Esophagus squamous epithelium (tissue), 5 donors: ENCODE data around the gene C8G. TPM values are rescaled to one million over a fixed set of nuclear protein-coding genes. Genes with fewer than 3 reads are reported as not detected.

Source experiments
- DNase-seq: peaks from one replicate; lab custom pipeline; 2025; lab: John Stamatoyannopoulos, UW
- H3K27ac ChIP-seq, 4 donors: fragments of 200-600 bp; sonication (generic); one replicate each; pipeline ENCODE4 v1.5.1; 2016 to 2019; ENCODE audit warnings: mild to moderate bottlenecking in 1 of 4
- H3K27me3 ChIP-seq, 4 donors: fragments of 200-600 bp; sonication (generic); 1 replicate in 3 of 4; 2 replicates in 1 of 4; pipeline versions ENCODE4 v1.5.1 to v1.6.0; 2017 to 2021; ENCODE audit warnings: antibody characterized with exemption in 1 of 4
- H3K36me3 ChIP-seq, 3 donors: fragments of 200-600 bp; sonication (generic); one replicate each; pipeline ENCODE4 v1.5.1; 2016 to 2019
- H3K4me1 ChIP-seq, 3 donors: fragments of 200-600 bp; sonication (generic); one replicate each; pipeline ENCODE4 v1.5.1; 2017 to 2019
- H3K4me3 ChIP-seq, 4 donors: fragments of 200-600 bp; sonication (generic); 1 replicate in 3 of 4; 2 replicates in 1 of 4; pipeline ENCODE4 v1.5.1; 2016 to 2019; ENCODE audit warnings: mild to moderate bottlenecking in 2 of 4, moderate library complexity in 1 of 4
- H3K9me3 ChIP-seq, 3 donors: fragments of 200-600 bp; sonication (generic); one replicate each; pipeline ENCODE4 v1.5.1; 2016 to 2019
- POLR2A ChIP-seq, 4 donors: fragments of 450-650 bp; IDR thresholded peaks; one replicate each; pipeline ENCODE4 v1.6.1; 2017; ENCODE audit warnings: antibody characterized with exemption in 4 of 4, mild to moderate bottlenecking in 4 of 4, moderate library complexity in 3 of 4
- WGBS, 2 donors: methylation state at CpG; one replicate each; pipeline ENCODE4 v1.1.5; 2018; 5-methylcytosine and 5-hydroxymethylcytosine counted together
- intact Hi-C: fragments of 100-400 bp; cut with DNase I; formaldehyde crosslinking; loops from one replicate; pipeline ENCODE4 v1.15.0; 2022
- total RNA-seq, 4 donors: library from RNA; depleted of rRNA; stranded (reverse); fragments of >200 nt; gene quantifications; one replicate each; pipeline ENCODE4 v1.1.0, GENCODE V29; 2016
- TF ChIP-seq, protein P1 (sequence below), 6 experiments: fragments of 450-650 bp in 4 of 6; fragments of 200-600 bp in 2 of 6; sonication (generic) in 2 of 6; IDR thresholded peaks; one replicate each; pipeline ENCODE4 v1.5.1; 2016 to 2019; ENCODE audit warnings: antibody characterized with exemption in 6 of 6, mild to moderate bottlenecking in 4 of 6, moderate library complexity in 4 of 6
- donor health status: DM: yes; HTN: yes; CAD: no.

Gene C8G
- total RNA-seq, 4 donors from 2014 or later = 1.6 TPM; not detected in 3

DNA sequence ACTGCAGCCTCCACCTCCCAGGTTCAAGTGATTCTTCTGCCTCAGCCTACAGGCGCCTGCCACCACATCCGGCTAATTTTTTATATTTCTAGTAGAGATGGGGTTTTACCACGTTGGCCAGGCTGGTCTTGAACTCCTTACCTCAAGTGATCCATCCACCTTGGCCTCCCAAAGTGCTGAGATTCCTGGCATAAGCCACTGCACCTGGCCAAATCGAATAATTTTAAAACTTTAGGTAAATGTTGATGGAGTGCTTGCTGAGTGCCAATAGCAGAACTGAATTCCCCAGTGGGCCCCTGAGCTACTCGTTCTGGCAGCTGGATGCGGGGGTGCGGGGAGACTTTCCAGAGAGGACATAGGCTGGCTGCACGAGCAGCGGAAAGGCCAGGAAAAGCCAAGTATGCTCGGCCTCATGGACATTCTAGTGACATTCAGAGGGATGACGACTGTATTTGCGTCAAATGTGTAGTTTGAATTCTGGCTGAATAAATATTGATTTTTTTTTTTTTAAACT is 41.9 kb upstream of the C8G start:
- H3K4me3 ChIP-seq = peak overlapping the region in 1 of 4 donors; percentile 33
- H3K27ac ChIP-seq = peak overlapping the region; percentile 89 to 93 (median 92)
- intact Hi-C loops = no loop called here
- H3K36me3 ChIP-seq = peaks cover 0 to 78% (median 14%) of the 10 kb centered on the region in 3 donors
- TF ChIP-seq, protein P1, sequence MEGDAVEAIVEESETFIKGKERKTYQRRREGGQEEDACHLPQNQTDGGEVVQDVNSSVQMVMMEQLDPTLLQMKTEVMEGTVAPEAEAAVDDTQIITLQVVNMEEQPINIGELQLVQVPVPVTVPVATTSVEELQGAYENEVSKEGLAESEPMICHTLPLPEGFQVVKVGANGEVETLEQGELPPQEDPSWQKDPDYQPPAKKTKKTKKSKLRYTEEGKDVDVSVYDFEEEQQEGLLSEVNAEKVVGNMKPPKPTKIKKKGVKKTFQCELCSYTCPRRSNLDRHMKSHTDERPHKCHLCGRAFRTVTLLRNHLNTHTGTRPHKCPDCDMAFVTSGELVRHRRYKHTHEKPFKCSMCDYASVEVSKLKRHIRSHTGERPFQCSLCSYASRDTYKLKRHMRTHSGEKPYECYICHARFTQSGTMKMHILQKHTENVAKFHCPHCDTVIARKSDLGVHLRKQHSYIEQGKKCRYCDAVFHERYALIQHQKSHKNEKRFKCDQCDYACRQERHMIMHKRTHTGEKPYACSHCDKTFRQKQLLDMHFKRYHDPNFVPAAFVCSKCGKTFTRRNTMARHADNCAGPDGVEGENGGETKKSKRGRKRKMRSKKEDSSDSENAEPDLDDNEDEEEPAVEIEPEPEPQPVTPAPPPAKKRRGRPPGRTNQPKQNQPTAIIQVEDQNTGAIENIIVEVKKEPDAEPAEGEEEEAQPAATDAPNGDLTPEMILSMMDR (IDR thresholded peaks at IDR 0.05) = no peak
- no peak for TF ChIP-seq POLR2A (IDR thresholded peaks at IDR 0.05)
- 53 to 66% methylated on average over 12 of the region's 12 CpGs for WGBS, 2 donors
- peaks cover 30 to 60% (median 37%) of the 10 kb centered on the region in 3 donors for H3K4me1 ChIP-seq
- no peaks in the 10 kb centered on the region for H3K27me3 ChIP-seq
- no peak for DNase-seq
- H3K9me3 ChIP-seq = no peaks in the 10 kb centered on the region

DNA sequence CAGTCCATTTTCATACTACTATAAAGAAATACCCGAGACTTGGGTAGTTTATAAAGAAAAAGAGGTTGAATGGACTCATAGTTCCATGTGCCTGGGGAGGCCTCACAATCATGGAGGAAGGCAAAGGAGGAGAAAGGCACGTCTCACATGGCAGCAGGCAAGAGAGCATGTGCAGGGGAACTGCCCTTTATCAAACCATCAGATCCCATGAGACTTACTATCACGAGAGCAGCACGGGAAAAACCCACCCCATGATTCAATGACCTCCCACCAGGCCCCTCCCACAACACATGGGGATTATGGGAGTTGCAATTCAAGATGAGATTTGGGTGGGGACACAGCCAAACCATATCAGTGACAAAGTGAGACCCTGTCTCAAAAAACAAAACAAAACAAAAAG is 38.8 kb upstream of the C8G start:
- Histone ChIP-seq H3K36me3 (peaks cover 0 to 81% (median 18%) of the 10 kb centered on the region in 3 donors), H3K4me3 (no peak overlapping the region), H3K27ac (no peak overlapping the region), H3K9me3 (no peaks in the 10 kb centered on the region), H3K27me3 (no peaks in the 10 kb centered on the region), H3K4me1 (peaks cover 19 to 28% (median 22%) of the 10 kb centered on the region in 3 donors)
- no peak for DNase-seq
- intact Hi-C loops = no loop called here
- TF ChIP-seq, protein P1 (IDR thresholded peaks at IDR 0.05) = no peak
- no peak for TF ChIP-seq POLR2A (IDR thresholded peaks at IDR 0.05)
- 71 to 86% methylated on average over 4 of the region's 4 CpGs for WGBS, 2 donors

DNA sequence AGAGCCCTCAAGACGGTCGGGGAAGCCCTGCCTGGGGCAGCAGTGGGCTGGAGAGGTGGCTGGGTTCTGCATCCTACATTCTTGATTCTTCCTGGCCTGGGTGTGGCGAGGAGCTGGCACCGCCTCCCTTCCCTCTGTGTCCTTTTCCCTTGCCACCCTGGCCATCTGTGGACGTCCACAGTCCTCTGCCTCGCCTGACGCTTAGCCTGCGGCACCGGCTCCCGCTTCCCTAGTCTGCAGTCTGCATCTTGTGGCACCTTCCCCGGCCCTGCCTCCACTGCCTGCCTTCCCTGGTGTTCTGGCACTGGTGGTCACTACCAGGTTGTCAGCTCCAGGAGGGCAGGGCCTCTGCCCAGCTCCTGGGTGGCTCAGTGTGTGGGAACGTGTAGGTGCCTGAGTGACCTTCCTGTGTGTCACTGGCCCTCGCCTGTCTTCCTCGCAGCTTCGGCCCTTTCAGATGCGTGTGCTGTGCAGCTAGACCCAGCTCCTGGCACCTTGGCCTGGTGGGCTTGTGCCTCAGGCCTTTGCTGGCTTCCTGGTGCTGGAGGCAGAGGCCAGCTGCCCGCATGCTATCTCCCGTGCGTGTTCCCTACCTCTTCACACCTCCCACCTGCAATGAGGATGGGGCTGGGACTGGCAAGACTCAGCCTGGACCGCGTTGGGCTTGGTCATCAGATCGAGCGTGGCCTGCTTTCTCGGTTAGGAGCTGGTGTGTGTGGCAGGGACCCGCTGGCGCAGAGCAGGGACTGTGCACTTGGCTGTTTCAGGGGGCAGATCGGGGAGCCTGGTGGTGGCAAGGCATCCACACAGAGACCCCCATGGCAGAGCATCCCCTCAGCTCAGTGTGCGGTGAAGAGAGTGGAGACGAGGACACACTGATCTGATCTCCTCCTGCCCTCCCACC is 37.8 kb upstream of the C8G start:
- H3K4me3 ChIP-seq = no peak overlapping the region
- H3K27me3 ChIP-seq = no peaks in the 10 kb centered on the region
- peaks cover 10 to 19% (median 12%) of the 10 kb centered on the region in 3 donors for H3K4me1 ChIP-seq
- DNase-seq = no peak
- TF ChIP-seq, protein P1 (IDR thresholded peaks at IDR 0.05) = no peak
- TF ChIP-seq POLR2A (IDR thresholded peaks at IDR 0.05) = no peak
- WGBS, 2 donors = 94 to 96% methylated on average over 10 to 19 of the region's 29 CpGs
- peaks cover 0 to 89% (median 18%) of the 10 kb centered on the region in 3 donors for H3K36me3 ChIP-seq
- intact Hi-C loops = no loop called here
- no peaks in the 10 kb centered on the region for H3K9me3 ChIP-seq
- no peak overlapping the region for H3K27ac ChIP-seq

DNA sequence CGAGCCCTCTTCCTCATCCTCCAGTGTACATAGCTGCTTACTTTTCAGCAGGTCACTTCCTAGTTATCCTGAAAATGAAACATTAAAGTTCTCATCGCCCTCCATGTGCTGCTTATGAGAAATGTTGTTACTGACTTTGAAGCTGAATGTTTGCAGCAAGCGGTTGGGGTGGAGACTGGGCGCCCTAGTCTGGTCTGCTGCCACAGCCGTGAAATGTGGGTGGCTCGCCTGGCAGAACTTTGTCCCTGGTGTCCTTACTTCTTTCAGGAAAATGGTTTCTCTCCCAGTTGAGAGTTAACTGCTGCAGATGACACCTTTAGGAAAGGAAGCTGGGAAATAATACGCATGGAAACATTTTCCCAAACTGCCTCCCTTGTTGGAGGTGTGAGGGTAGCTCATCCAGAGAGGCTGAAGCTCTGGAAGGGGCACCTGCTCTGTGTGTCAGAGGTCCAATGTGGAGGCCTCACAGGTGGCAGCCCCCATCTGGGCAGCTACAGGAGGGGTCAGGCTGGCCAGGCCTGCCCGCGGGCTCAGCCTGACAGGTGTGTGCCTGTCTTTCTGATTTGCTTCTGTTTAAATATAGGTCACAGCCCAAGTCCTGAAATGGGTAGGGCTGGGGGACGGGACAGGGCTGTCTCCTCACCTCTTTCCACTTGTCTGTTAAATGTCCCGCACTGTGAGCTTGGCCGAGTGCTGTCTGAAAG is 34.7 kb upstream of the C8G start:
- no peak for TF ChIP-seq POLR2A (IDR thresholded peaks at IDR 0.05)
- TF ChIP-seq, protein P1 (IDR thresholded peaks at IDR 0.05) = no peak

More for the DNA sequence above, 34.7 kb upstream of the C8G start:
- H3K36me3 ChIP-seq = peaks cover 5 to 98% (median 24%) of the 10 kb centered on the region in 3 donors
- H3K4me3 ChIP-seq = no peak overlapping the region
- H3K9me3 ChIP-seq = no peaks in the 10 kb centered on the region
- WGBS, 2 donors = 89 to 91% methylated on average over 8 to 12 of the region's 12 CpGs
- no peaks in the 10 kb centered on the region for H3K27me3 ChIP-seq
- DNase-seq = no peak
- no peak overlapping the region for H3K27ac ChIP-seq
- intact Hi-C loops = no loop called here
- H3K4me1 ChIP-seq = no peaks in the 10 kb centered on the region
